WTC11 (cell line): Measurements from ENCODE around the gene GJA4. TPM values are rescaled to one million over a fixed set of nuclear protein-coding genes. Genes with fewer than 3 reads are reported as not detected.

ENCODE experiments used
- ATAC-seq: fragments of 200-7000 bp; cut with Tn5 transposase; 2 replicates; pipeline ENCODE4 v1.10.0; 2021; ENCODE audit warnings: mild to moderate bottlenecking, moderate library complexity
- CTCF ChIA-PET: fragments of 300-600 bp; sonication (Branson Sonifier 250); formaldehyde crosslinking; loops from one replicate; lab custom pipeline; 2021; ENCODE audit warnings: antibody characterized with exemption; lab: Charles Lee
- POLR2A ChIA-PET: fragments of 350-600 bp; sonication (Branson Sonifier 250); formaldehyde crosslinking; loops from one replicate; lab custom pipeline; 2021; ENCODE audit warnings: antibody characterized with exemption; lab: Charles Lee
- DNase-seq: peaks from one replicate; pipeline ENCODE4 v3.0.0; 2021; ENCODE audit warnings: low spot score
- H3K27ac Mint-ChIP-seq: 2 replicates; pipeline ENCODE4 v1.8.0; 2021; ENCODE audit warnings: mixed read lengths
- H3K27me3 Mint-ChIP-seq: 2 replicates; pipeline ENCODE4 v1.8.0; 2021; ENCODE audit warnings: low read depth, mild to moderate bottlenecking, moderate library complexity, mixed read lengths
- H3K36me3 Mint-ChIP-seq: 2 replicates; pipeline ENCODE4 v1.8.0; 2021; ENCODE audit warnings: mixed read lengths
- H3K4me1 Mint-ChIP-seq: 2 replicates; pipeline ENCODE4 v1.8.0; 2022; ENCODE audit warnings: mixed read lengths
- H3K4me3 Mint-ChIP-seq: 2 replicates; pipeline ENCODE4 v1.8.0; 2021; ENCODE audit warnings: mild to moderate bottlenecking, moderate library complexity, mixed read lengths
- H3K9me3 Mint-ChIP-seq: 2 replicates; pipeline ENCODE4 v1.8.0; 2021; ENCODE audit warnings: mixed read lengths
- ATF6 ChIP-seq: sonication (generic); formaldehyde crosslinking; IDR thresholded peaks from 2 replicates; pipeline ENCODE4 v1.8.1; 2023; ENCODE audit warnings: mild to moderate bottlenecking, missing genetic modification reagents
- CBFB ChIP-seq: sonication (generic); formaldehyde crosslinking; IDR thresholded peaks from 2 replicates; pipeline ENCODE4 v1.8.1; 2022; ENCODE audit warnings: mild to moderate bottlenecking, low read depth, missing genetic modification reagents
- CREB1 ChIP-seq: sonication (generic); formaldehyde crosslinking; IDR thresholded peaks from 2 replicates; pipeline ENCODE4 v1.8.0; 2023; ENCODE audit warnings: mild to moderate bottlenecking, missing genetic modification reagents
- CTCF ChIP-seq: fragments of 200-600 bp; IDR thresholded peaks from 2 replicates; pipeline ENCODE4 v1.8.0; 2022; ENCODE audit warnings: antibody characterized with exemption
- GRHL2 ChIP-seq: fragments of 250-450 bp; sonication (Bioruptor Pico); IDR thresholded peaks from 2 replicates; pipeline ENCODE4 v1.8.0; 2022; ENCODE audit warnings: mild to moderate bottlenecking, moderate library complexity; ENCODE audit not compliant: insufficient replicate concordance, severe bottlenecking
- GTF2I ChIP-seq: fragments of 250-450 bp; sonication (Bioruptor Pico); conservative IDR thresholded peaks from 2 replicates; pipeline ENCODE4 v1.4.0; 2021; ENCODE audit warnings: mild to moderate bottlenecking
- JUN ChIP-seq: sonication (generic); formaldehyde crosslinking; IDR thresholded peaks from 2 replicates; pipeline ENCODE4 v1.8.0; 2023; ENCODE audit warnings: mild to moderate bottlenecking, missing genetic modification reagents
- NR1H2 ChIP-seq: sonication (generic); formaldehyde crosslinking; IDR thresholded peaks from 2 replicates; pipeline ENCODE4 v1.9.0; 2021; ENCODE audit warnings: mild to moderate bottlenecking, moderate library complexity, missing genetic modification reagents
- NR3C1 ChIP-seq: sonication (generic); formaldehyde crosslinking; conservative IDR thresholded peaks from 2 replicates; pipeline ENCODE4 v1.8.1; 2023; ENCODE audit warnings: low read depth, mild to moderate bottlenecking, missing genetic modification reagents
- SP1 ChIP-seq: sonication (generic); formaldehyde crosslinking; conservative IDR thresholded peaks from 2 replicates; pipeline ENCODE4 v1.8.1; 2022; ENCODE audit warnings: missing genetic modification reagents
- TEAD1 ChIP-seq: sonication (generic); formaldehyde crosslinking; IDR thresholded peaks from 2 replicates; pipeline ENCODE4 v1.8.0; 2022; ENCODE audit warnings: mild to moderate bottlenecking, missing genetic modification reagents
- TP53 ChIP-seq: sonication (generic); formaldehyde crosslinking; IDR thresholded peaks from 2 replicates; pipeline ENCODE4 v1.8.1; 2023; ENCODE audit warnings: mild to moderate bottlenecking, missing genetic modification reagents
- ZBTB21 ChIP-seq: sonication (generic); formaldehyde crosslinking; IDR thresholded peaks from 2 replicates; pipeline ENCODE4 v1.8.1; 2023; ENCODE audit warnings: mild to moderate bottlenecking, missing genetic modification reagents, borderline replicate concordance
- ZMAT4 ChIP-seq: fragments of 250-450 bp; sonication (Bioruptor Pico); IDR thresholded peaks from 2 replicates; pipeline ENCODE4 v1.9.0; 2021; ENCODE audit warnings: mild to moderate bottlenecking
- ZNF219 ChIP-seq: sonication (generic); formaldehyde crosslinking; IDR thresholded peaks from 2 replicates; pipeline ENCODE4 v1.8.0; 2023; ENCODE audit warnings: missing genetic modification reagents, mild to moderate bottlenecking, borderline replicate concordance
- ZNF671 ChIP-seq: fragments of 250-450 bp; sonication (Bioruptor Pico); IDR thresholded peaks from 2 replicates; pipeline ENCODE4 v1.8.0; 2021; ENCODE audit warnings: mild to moderate bottlenecking
- total RNA-seq: library from RNA; stranded (reverse); gene quantifications from 3 replicates; pipeline ENCODE4 v1.2.3, GENCODE V29; 2021
- TF ChIP-seq, protein P1 (sequence below): sonication (generic); formaldehyde crosslinking; IDR thresholded peaks from 2 replicates; pipeline ENCODE4 v1.8.0; 2022; ENCODE audit warnings: missing genetic modification reagents
- TF ChIP-seq, protein P2 (sequence below): sonication (generic); formaldehyde crosslinking; conservative IDR thresholded peaks from 2 replicates; pipeline ENCODE4 v1.8.1; 2023; ENCODE audit warnings: mild to moderate bottlenecking, low read depth, missing genetic modification reagents, moderate library complexity
- TF ChIP-seq, protein P3 (sequence below): sonication (generic); formaldehyde crosslinking; IDR thresholded peaks from 2 replicates; pipeline ENCODE4 v1.8.1; 2022; ENCODE audit warnings: mild to moderate bottlenecking, moderate library complexity, missing genetic modification reagents
- TF ChIP-seq, protein P4 (sequence below): sonication (generic); formaldehyde crosslinking; IDR thresholded peaks from 2 replicates; pipeline ENCODE4 v1.8.1; 2023; ENCODE audit warnings: mild to moderate bottlenecking, moderate library complexity, missing genetic modification reagents
- TF ChIP-seq, protein P5 (sequence below): sonication (generic); formaldehyde crosslinking; IDR thresholded peaks from 2 replicates; pipeline ENCODE4 v1.8.0; 2022; ENCODE audit warnings: mild to moderate bottlenecking, missing genetic modification reagents

GJA4 gene
- total RNA-seq, 1 experiment from 2014 or later, result 1.0 TPM

GRCh38 chr1:34794790-34795180, 2.0 kb downstream of the GJA4 start:
- ChIA-PET CTCF (no interaction called here), POLR2A (no interaction called here)
- Mint-ChIP-seq H3K4me1 (peaks cover 17% of the 10 kb centered on the region), H3K4me3 (no peak overlapping the region), H3K27ac (no peak overlapping the region), H3K9me3 (no peaks in the 10 kb centered on the region), H3K27me3 (peaks cover 27% of the 10 kb centered on the region), H3K36me3 (no peaks in the 10 kb centered on the region)
- DNase-seq (no peak), ATAC-seq (no peak)
- TF ChIP-seq, protein P1, sequence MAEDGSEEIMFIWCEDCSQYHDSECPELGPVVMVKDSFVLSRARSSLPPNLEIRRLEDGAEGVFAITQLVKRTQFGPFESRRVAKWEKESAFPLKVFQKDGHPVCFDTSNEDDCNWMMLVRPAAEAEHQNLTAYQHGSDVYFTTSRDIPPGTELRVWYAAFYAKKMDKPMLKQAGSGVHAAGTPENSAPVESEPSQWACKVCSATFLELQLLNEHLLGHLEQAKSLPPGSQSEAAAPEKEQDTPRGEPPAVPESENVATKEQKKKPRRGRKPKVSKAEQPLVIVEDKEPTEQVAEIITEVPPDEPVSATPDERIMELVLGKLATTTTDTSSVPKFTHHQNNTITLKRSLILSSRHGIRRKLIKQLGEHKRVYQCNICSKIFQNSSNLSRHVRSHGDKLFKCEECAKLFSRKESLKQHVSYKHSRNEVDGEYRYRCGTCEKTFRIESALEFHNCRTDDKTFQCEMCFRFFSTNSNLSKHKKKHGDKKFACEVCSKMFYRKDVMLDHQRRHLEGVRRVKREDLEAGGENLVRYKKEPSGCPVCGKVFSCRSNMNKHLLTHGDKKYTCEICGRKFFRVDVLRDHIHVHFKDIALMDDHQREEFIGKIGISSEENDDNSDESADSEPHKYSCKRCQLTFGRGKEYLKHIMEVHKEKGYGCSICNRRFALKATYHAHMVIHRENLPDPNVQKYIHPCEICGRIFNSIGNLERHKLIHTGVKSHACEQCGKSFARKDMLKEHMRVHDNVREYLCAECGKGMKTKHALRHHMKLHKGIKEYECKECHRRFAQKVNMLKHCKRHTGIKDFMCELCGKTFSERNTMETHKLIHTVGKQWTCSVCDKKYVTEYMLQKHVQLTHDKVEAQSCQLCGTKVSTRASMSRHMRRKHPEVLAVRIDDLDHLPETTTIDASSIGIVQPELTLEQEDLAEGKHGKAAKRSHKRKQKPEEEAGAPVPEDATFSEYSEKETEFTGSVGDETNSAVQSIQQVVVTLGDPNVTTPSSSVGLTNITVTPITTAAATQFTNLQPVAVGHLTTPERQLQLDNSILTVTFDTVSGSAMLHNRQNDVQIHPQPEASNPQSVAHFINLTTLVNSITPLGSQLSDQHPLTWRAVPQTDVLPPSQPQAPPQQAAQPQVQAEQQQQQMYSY, result no peak
- TF ChIP-seq ZMAT4 (CRISPR knock-in tag), result no peak

- ATAC-seq (no peak), DNase-seq (no peak)
- Mint-ChIP-seq H3K27ac (no peak overlapping the region), H3K4me1 (peaks cover 17% of the 10 kb centered on the region), H3K9me3 (no peaks in the 10 kb centered on the region), H3K36me3 (no peaks in the 10 kb centered on the region), H3K27me3 (peaks cover 29% of the 10 kb centered on the region), H3K4me3 (no peak overlapping the region)
- TF ChIP-seq ATF6 (CRISPR knock-in tag) (no peak), TEAD1 (CRISPR knock-in tag) (no peak), CBFB (CRISPR knock-in tag) (no peak), NR1H2 (CRISPR knock-in tag) (no peak), CTCF (no peak), SP1 (CRISPR knock-in tag) (no peak), ZNF671 (CRISPR knock-in tag) (no peak), GRHL2 (no peak), NR3C1 (no peak), ZMAT4 (CRISPR knock-in tag) (no peak), CREB1 (CRISPR knock-in tag) (no peak), GTF2I (CRISPR knock-in tag) (no peak), TP53 (CRISPR knock-in tag) (no peak), ZBTB21 (CRISPR knock-in tag) (no peak), ZNF219 (CRISPR knock-in tag) (no peak), JUN (CRISPR knock-in tag) (no peak)
- TF ChIP-seq, protein P2, sequence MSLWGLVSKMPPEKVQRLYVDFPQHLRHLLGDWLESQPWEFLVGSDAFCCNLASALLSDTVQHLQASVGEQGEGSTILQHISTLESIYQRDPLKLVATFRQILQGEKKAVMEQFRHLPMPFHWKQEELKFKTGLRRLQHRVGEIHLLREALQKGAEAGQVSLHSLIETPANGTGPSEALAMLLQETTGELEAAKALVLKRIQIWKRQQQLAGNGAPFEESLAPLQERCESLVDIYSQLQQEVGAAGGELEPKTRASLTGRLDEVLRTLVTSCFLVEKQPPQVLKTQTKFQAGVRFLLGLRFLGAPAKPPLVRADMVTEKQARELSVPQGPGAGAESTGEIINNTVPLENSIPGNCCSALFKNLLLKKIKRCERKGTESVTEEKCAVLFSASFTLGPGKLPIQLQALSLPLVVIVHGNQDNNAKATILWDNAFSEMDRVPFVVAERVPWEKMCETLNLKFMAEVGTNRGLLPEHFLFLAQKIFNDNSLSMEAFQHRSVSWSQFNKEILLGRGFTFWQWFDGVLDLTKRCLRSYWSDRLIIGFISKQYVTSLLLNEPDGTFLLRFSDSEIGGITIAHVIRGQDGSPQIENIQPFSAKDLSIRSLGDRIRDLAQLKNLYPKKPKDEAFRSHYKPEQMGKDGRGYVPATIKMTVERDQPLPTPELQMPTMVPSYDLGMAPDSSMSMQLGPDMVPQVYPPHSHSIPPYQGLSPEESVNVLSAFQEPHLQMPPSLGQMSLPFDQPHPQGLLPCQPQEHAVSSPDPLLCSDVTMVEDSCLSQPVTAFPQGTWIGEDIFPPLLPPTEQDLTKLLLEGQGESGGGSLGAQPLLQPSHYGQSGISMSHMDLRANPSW, result no peak
- TF ChIP-seq, protein P3, sequence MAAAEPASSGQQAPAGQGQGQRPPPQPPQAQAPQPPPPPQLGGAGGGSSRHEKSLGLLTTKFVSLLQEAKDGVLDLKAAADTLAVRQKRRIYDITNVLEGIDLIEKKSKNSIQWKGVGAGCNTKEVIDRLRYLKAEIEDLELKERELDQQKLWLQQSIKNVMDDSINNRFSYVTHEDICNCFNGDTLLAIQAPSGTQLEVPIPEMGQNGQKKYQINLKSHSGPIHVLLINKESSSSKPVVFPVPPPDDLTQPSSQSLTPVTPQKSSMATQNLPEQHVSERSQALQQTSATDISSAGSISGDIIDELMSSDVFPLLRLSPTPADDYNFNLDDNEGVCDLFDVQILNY (CRISPR knock-in tag), result no peak
- TF ChIP-seq, protein P4, sequence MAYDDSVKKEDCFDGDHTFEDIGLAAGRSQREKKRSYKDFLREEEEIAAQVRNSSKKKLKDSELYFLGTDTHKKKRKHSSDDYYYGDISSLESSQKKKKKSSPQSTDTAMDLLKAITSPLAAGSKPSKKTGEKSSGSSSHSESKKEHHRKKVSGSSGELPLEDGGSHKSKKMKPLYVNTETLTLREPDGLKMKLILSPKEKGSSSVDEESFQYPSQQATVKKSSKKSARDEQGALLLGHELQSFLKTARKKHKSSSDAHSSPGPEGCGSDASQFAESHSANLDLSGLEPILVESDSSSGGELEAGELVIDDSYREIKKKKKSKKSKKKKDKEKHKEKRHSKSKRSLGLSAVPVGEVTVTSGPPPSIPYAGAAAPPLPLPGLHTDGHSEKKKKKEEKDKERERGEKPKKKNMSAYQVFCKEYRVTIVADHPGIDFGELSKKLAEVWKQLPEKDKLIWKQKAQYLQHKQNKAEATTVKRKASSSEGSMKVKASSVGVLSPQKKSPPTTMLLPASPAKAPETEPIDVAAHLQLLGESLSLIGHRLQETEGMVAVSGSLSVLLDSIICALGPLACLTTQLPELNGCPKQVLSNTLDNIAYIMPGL (CRISPR knock-in tag), result no peak
- TF ChIP-seq, protein P5, sequence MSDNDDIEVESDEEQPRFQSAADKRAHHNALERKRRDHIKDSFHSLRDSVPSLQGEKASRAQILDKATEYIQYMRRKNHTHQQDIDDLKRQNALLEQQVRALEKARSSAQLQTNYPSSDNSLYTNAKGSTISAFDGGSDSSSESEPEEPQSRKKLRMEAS, result no peak
- ChIA-PET CTCF (interaction anchor here (1.8 to 2.3 kb wide), 3 partner anchors 10 to 64 kb away, joined by 9 to 27 read pairs (median 15); partner anchors contain the start of gene SMIM12), POLR2A (no interaction called here)
These were observed 3.1 kb downstream of the GJA4 start for GRCh38 chr1:34795916-34796315.
